HCT116 (cell line): Measurements from ENCODE around the gene EVC2.

ENCODE experiments used
- CTCF ChIP-seq, 3 experiments: fragments of 200-600 bp in 1 of 3; sonication (generic) in 1 of 3; IDR thresholded peaks in 2 of 3; conservative IDR thresholded peaks in 1 of 3; 2 replicates each; pipeline ENCODE4 v1.5.1; 2012 to 2017; ENCODE audit warnings: low read depth in 2 of 3, low read length in 2 of 3, antibody characterized with exemption in 1 of 3, borderline replicate concordance in 1 of 3, control low read depth in 1 of 3, mild to moderate bottlenecking in 1 of 3, mixed read lengths in 1 of 3, mixed run types in 1 of 3, moderate library complexity in 1 of 3; ENCODE audit not compliant: insufficient read depth in 1 of 3
- EGR1 ChIP-seq: IDR thresholded peaks from 2 replicates; pipeline ENCODE4 v1.6.1; 2012; ENCODE audit warnings: low read depth
- ELF1 ChIP-seq: IDR thresholded peaks from 2 replicates; pipeline ENCODE4 v1.6.1; 2012; ENCODE audit warnings: low read depth, borderline replicate concordance
- EZH2 ChIP-seq: fragments of 200-600 bp; sonication (generic); IDR thresholded peaks from 2 replicates; pipeline ENCODE4 v1.6.1; 2017; ENCODE audit warnings: antibody characterized with exemption, mixed run types
- MAX ChIP-seq: IDR thresholded peaks from 2 replicates; pipeline ENCODE4 v1.6.1; 2012
- POLR2A ChIP-seq: IDR thresholded peaks from 2 replicates; pipeline ENCODE4 v1.7.0; 2011; ENCODE audit warnings: borderline replicate concordance; ENCODE audit not compliant: insufficient read depth, insufficient read length; ENCODE audit errors: extremely low read depth
- RAD21 ChIP-seq: IDR thresholded peaks from 2 replicates; pipeline ENCODE4 v1.6.1; 2012; ENCODE audit warnings: low read depth, mild to moderate bottlenecking
- REST ChIP-seq: IDR thresholded peaks from 2 replicates; pipeline ENCODE4 v1.6.1; 2012; ENCODE audit warnings: low read depth
- SIN3A ChIP-seq: IDR thresholded peaks from 2 replicates; pipeline ENCODE4 v1.6.1; 2012; ENCODE audit warnings: low read depth
- SP1 ChIP-seq: IDR thresholded peaks from 2 replicates; pipeline ENCODE4 v1.6.1; 2012; ENCODE audit warnings: low read depth
- SRF ChIP-seq: IDR thresholded peaks from 2 replicates; pipeline ENCODE4 v1.6.1; 2012; ENCODE audit warnings: low read depth
- TCF7L2 ChIP-seq: IDR thresholded peaks from 2 replicates; pipeline ENCODE4 v1.7.0; 2011; ENCODE audit warnings: borderline replicate concordance, inconsistent platforms; ENCODE audit not compliant: insufficient read depth, insufficient read length; ENCODE audit errors: extremely low read depth
- ZFX ChIP-seq: fragments of 450-650 bp; IDR thresholded peaks from 2 replicates; pipeline ENCODE4 v1.6.1; 2017

- TF ChIP-seq EZH2 (no peak), CTCF (IDR thresholded peaks at IDR 0.05 in 2 of 3, conservative IDR thresholded peaks at IDR 0.05 in 1 of 3; ENCODE audit: borderline replicate concordance in 1 of 3, insufficient read depth in 1 of 3, low read depth in 2 of 3, low read length in 2 of 3) (no peak), REST (no peak), SP1 (no peak), TCF7L2 (no peak), ELF1 (no peak), SIN3A (no peak), SRF (no peak), EGR1 (no peak), POLR2A (no peak), RAD21 (no peak), MAX (no peak), ZFX (no peak)
Observed at GRCh38 chr4:5544762-5545161, 163.6 kb downstream of the EVC2 start.
